ENCODE results near the gene PRMT6.
"Not testable (repeated sequence)": the region's sequence is repeated elsewhere in the genome, so short reads cannot be mapped to it uniquely, and the experiment has no call there.

The PRMT6 gene
- 24.5 to 25.6 reads per million in 2 experiments for total RNA-seq

- peak; percentile 72 for DNase-seq (ENCODE audit: low read depth)
Measured at GRCh38 chr1:107056426-107057196, at the start of gene PRMT6. PRMT6 (plus strand) TSS chr1:107056674; CDS start chr1:107056716, 42 bp downstream.

GRCh38 chr1:107009281-107009680 is 47.2 kb upstream of the PRMT6 start:
- DNase-seq (ENCODE audit: low read depth) = no peak

GRCh38 chr1:107010582-107010981 is 45.9 kb upstream of the PRMT6 start:
- no peak for DNase-seq (ENCODE audit: low read depth)

GRCh38 chr1:107016376-107016978 is 40.0 kb upstream of the PRMT6 start:
- DNase-seq (ENCODE audit: low read depth) = no peak

- DNase-seq (ENCODE audit: low read depth) = no peak
Measured at GRCh38 chr1:107018445-107018844, 38.0 kb upstream of the PRMT6 start.

GRCh38 chr1:107019166-107019565 is 37.3 kb upstream of the PRMT6 start:
- DNase-seq (ENCODE audit: low read depth) = no peak

GRCh38 chr1:107038874-107039273 is 17.6 kb upstream of the PRMT6 start:
- not testable (repeated sequence) for DNase-seq (ENCODE audit: low read depth)

GRCh38 chr1:107044310-107045220 is 11.9 kb upstream of the PRMT6 start:
- DNase-seq (ENCODE audit: low read depth) = not testable (repeated sequence)

GRCh38 chr1:107047602-107048001 is 8.9 kb upstream of the PRMT6 start:
- DNase-seq (ENCODE audit: low read depth) = no peak

GRCh38 chr1:107048241-107048640 is 8.2 kb upstream of the PRMT6 start:
- DNase-seq (ENCODE audit: low read depth) = no peak

- DNase-seq (ENCODE audit: low read depth) = no peak
Measured at GRCh38 chr1:107051266-107051665, 5.2 kb upstream of the PRMT6 start.

GRCh38 chr1:107055919-107056425 is 502 bp upstream of the PRMT6 start:
- DNase-seq (ENCODE audit: low read depth) = not testable (repeated sequence)

- DNase-seq (ENCODE audit: low read depth) = peak; percentile 2
Measured at GRCh38 chr1:107057197-107058133, 991 bp downstream of the PRMT6 start.

- DNase-seq (ENCODE audit: low read depth) = no peak
Measured at GRCh38 chr1:107058245-107059032, 2.0 kb downstream of the PRMT6 start.

GRCh38 chr1:107061886-107062285 is 5.4 kb downstream of the PRMT6 start:
- DNase-seq (ENCODE audit: low read depth) = no peak

GRCh38 chr1:107073493-107073892 is 17.0 kb downstream of the PRMT6 start:
- DNase-seq (ENCODE audit: low read depth) = no peak

GRCh38 chr1:107076841-107077240 is 20.4 kb downstream of the PRMT6 start:
- DNase-seq (ENCODE audit: low read depth) = no peak

GRCh38 chr1:107079249-107079648 is 22.8 kb downstream of the PRMT6 start:
- no peak for DNase-seq (ENCODE audit: low read depth)

GRCh38 chr1:107081102-107081501 is 24.6 kb downstream of the PRMT6 start:
- DNase-seq (ENCODE audit: low read depth) = no peak

GRCh38 chr1:107091418-107091817 is 34.9 kb downstream of the PRMT6 start:
- no peak for DNase-seq (ENCODE audit: low read depth)

Measured in T follicular helper cell (primary cell).